ENCODE results near the gene TOPBP1.
"Not testable (repeated sequence)": the region's sequence is repeated elsewhere in the genome, so short reads cannot be mapped to it uniquely, and the experiment has no call there.

TOPBP1 gene

DNA sequence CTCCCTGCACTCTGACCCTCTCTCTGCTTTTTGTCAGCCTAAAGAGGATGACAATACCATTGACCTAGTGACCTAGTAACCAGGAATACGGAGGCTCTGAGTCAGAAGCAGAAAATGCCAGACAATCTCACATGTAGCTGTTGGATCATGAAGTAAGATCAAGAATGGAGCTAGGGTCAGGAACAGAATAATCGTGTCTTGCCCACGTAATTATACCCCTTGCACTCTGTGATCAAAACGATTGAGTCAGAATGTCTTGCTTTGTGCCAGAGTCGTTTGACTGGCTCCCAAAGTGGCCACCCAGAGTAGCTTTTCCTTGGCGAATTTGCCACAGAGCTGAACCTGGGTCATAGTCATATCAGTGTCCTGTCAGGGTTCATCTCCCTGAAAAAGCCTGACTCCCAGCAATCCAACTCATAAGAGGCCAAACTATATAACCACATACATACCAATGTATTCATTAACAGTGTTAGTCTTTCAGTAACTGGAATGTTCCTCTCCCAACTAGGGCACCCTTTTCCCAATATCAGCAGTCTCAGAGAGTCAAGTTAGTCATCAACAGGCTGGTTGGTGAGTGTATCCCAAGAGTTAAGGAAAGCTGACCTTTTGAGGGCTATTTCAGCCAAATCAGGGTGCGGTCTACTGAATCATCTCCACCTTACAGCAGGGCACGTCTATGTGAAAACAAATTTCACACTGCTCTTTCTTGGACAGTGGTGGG, 93.3 kb downstream of the TOPBP1 start:
- DNase-seq: no peak

DNA sequence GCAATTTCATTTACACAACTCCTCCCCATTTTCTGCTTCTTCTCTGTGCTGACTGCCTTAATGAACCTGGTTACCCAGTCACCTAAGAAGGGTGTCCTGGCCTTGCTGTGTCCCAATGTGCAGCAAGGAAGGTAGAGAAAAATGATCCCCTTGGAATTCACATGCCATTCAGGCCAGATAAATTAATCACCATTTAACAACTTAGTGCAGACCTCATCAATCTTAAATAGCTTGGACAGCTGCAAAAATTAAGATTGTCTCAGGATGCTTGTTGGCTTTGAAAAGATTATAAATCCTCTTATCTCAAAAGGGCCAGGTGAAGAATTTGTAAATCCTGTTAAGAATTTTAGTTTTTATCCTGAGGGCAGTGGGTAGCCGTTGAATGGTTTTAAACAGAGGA, 97.9 kb downstream of the TOPBP1 start:
- DNase-seq: no peak

DNA sequence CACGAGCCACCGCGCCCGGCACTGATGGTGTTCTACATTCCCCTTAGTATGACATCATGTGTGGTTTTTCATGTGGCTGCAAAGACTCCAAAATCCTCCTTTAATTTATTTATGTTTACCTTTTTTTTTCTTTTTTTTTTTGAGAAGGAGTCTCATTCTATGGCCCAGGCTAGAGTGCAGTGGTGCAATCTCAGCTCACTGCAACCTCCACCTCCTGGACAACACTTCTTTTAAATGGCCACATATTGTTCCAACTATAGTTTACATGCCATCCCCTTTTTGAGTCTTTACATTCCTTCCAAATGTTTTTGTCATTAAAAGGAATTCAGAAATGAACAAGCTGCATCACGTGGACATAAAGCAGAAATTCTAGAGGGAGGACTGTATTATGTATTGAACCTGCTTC, 98.6 kb downstream of the TOPBP1 start:
- no peak for DNase-seq

DNA sequence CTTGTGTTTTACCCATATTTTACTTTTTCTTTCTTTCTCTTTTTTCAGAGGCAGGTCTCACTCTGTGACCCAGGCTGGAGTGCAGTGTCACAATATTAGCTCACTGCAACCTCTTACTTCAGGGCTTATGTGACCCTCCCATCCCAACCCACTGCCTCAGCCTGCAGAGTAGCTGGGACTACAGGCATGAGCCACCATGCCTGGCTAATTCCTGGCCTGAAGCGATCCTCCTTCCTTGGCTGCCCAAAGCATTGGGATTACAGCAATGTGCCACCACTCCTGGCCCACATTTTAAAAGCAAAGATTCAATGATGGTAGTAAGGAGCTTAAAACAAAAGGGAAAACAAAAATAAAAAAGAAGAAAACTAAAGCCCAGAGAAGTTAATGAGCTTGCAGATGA, 99.4 kb downstream of the TOPBP1 start:
- no peak for DNase-seq

DNA sequence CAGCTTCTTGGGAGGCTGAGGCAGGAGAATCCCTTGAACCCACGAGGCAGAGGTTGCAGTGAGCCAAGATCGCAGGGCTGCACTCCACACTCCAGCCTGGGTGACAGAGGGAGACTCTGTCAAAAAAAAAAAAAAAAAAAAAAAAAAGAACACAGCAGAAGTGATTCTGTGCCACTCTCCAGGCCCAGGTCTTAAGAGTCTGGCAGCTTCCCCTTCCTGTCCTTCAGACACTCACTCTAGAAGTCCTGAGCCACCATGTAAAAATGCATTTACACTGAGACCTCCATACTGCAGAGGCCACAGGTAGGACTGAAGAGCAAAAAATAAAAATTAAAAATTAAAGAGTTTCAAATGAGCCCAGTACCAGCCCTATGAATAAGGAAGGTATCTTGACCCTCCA, 100.1 kb downstream of the TOPBP1 start:
- no peak for DNase-seq

DNA sequence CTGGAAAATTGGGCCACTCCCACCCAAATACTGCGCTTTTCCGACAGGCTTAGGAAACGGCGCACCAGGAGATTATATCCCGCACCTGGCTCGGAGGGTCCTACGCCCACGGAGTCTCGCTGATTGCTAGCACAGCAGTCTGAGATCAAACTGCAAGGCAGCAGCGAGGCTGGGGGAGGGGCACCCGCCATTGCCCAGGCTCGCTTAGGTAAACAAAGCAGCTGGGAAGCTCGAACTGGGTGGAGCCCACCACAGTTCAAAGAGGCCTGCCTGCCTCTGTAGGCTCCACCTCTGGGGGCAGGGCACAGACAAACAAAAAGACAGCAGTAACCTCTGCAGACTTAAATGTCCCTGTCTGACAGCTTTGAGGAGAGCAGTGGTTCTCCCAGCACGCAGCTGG, 110.2 kb downstream of the TOPBP1 start:
- not testable (repeated sequence) for DNase-seq

Data from SW 1271 (cell line).